HepG2 (cell line): ENCODE measurements around the gene GALP. TPM values are rescaled to one million over a fixed set of nuclear protein-coding genes. Genes with fewer than 3 reads are reported as not detected.
"Not testable (repeated sequence)": the region's sequence is repeated elsewhere in the genome, so short reads cannot be mapped to it uniquely, and the experiment has no call there.

ENCODE experiments used
- ATAC-seq: fragments of 200-7000 bp; cut with Tn5 transposase; 3 replicates; pipeline ENCODE4 v1.9.1; 2020; ENCODE audit warnings: mild to moderate bottlenecking, moderate library complexity
- BruUV-seq: library from RNA; stranded (reverse); fragments of 400-500 nt; replicated peaks from 2 replicates; lab custom pipeline; 2021; lab: Mats Ljungman, UMichigan
- CTCF ChIA-PET: fragments of 300-600 bp; formaldehyde crosslinking; extraction: SDS; loops from one replicate; lab custom pipeline; 2021; ENCODE audit warnings: low total read pairs, inconsistent platforms, low intra/inter-chr PET ratio; lab: Yijun Ruan, JAX
- POLR2A ChIA-PET: fragments of 350-600 bp; sonication (Branson Sonifier 250); formaldehyde crosslinking; loops from one replicate; lab custom pipeline; 2020; ENCODE audit warnings: antibody characterized with exemption, inconsistent platforms; lab: Yijun Ruan, JAX
- DNase-seq: peaks from one replicate; pipeline ENCODE4 v3.0.0-alpha.2; 2015; ENCODE audit warnings: low spot score
- FAIRE-seq: peaks from 3 replicates; lab custom pipeline; 2011; peaks lifted over from hg19 to GRCh38; lab: Jason Lieb, UNC
- H2AFZ ChIP-seq: one replicate; pipeline ENCODE4 v1.6.1; 2011; ENCODE audit warnings: low read length, inconsistent platforms
- H3K27ac ChIP-seq: fragments of 300-600 bp; 3 replicates; pipeline ENCODE4 v1.8.0; 2011; ENCODE audit warnings: mixed run types, mild to moderate bottlenecking, mixed read lengths, low read length, inconsistent platforms; ENCODE audit not compliant: insufficient read depth; ENCODE audit errors: extremely low read length
- H3K27me3 ChIP-seq, 2 experiments: fragments of 200-600 bp in 1 of 2; 2 replicates in 1 of 2; 3 replicates in 1 of 2; pipeline versions ENCODE4 v1.6.0 to v1.8.0; 2011; ENCODE audit warnings: low read length in 2 of 2, mild to moderate bottlenecking in 2 of 2, moderate library complexity in 2 of 2, inconsistent platforms in 1 of 2; ENCODE audit not compliant: insufficient read depth in 2 of 2, control insufficient read depth in 1 of 2
- H3K36me3 ChIP-seq, 2 experiments: fragments of 200-600 bp in 1 of 2; replicated peaks in 1 of 2; 2 replicates in 1 of 2; 3 replicates in 1 of 2; pipeline versions ENCODE4 v1.5.1 to v1.8.0; 2011; ENCODE audit warnings: low read length in 2 of 2, inconsistent platforms in 1 of 2; ENCODE audit not compliant: insufficient read depth in 2 of 2, control insufficient read depth in 1 of 2
- H3K4me1 ChIP-seq: 2 replicates; pipeline ENCODE4 v1.5.1; 2012; ENCODE audit warnings: low read length, inconsistent platforms; ENCODE audit not compliant: insufficient read depth
- H3K4me2 ChIP-seq: 2 replicates; pipeline ENCODE4 v1.6.0; 2011; ENCODE audit warnings: low read depth, low read length, inconsistent platforms
- H3K4me3 ChIP-seq, 3 experiments: fragments of 200-600 bp in 1 of 3; sonication (generic), shearing (Covaris generic) in 1 of 3; replicated peaks in 1 of 3; 2 replicates each; pipeline ENCODE4 v1.5.1; 2011 to 2016; ENCODE audit warnings: low read length in 3 of 3, inconsistent platforms in 2 of 3, low read depth in 2 of 3, mild to moderate bottlenecking in 2 of 3, control low read depth in 1 of 3, mixed read lengths in 1 of 3; ENCODE audit not compliant: insufficient read depth in 1 of 3
- H3K79me2 ChIP-seq: one replicate; pipeline ENCODE4 v1.6.1; 2011; ENCODE audit warnings: low read length, inconsistent platforms; ENCODE audit not compliant: insufficient read depth
- H3K9ac ChIP-seq: 2 replicates; pipeline ENCODE4 v1.6.0; 2011; ENCODE audit warnings: mild to moderate bottlenecking, low read depth, low read length, inconsistent platforms; ENCODE audit not compliant: insufficient read depth
- H3K9me3 ChIP-seq: 2 replicates; pipeline ENCODE4 v1.5.1; 2012; ENCODE audit warnings: mild to moderate bottlenecking, low read length
- H4K20me1 ChIP-seq: 2 replicates; pipeline ENCODE4 v1.6.0; 2011; ENCODE audit warnings: inconsistent platforms, mild to moderate bottlenecking, low read length, moderate library complexity; ENCODE audit not compliant: insufficient read depth
- ATF4 ChIP-seq, 2 experiments: fragments of 450-650 bp in 1 of 2; sonication (generic) in 1 of 2; formaldehyde crosslinking; IDR thresholded peaks; 2 replicates each; pipeline versions ENCODE4 v1.5.0 to v1.8.0; 2020 to 2022; ENCODE audit warnings: mild to moderate bottlenecking in 1 of 2, missing genetic modification reagents in 1 of 2
- BCLAF1 ChIP-seq: fragments of 450-650 bp; IDR thresholded peaks from 2 replicates; pipeline ENCODE4 v1.6.1; 2017; ENCODE audit warnings: mild to moderate bottlenecking
- ETV5 ChIP-seq: IDR thresholded peaks from 2 replicates; pipeline ENCODE4 v1.6.1; 2018; ENCODE audit warnings: missing biosample characterization, missing genetic modification reagents, inconsistent platforms, borderline replicate concordance
- PHF20 ChIP-seq: sonication (generic); formaldehyde crosslinking; IDR thresholded peaks from 2 replicates; pipeline ENCODE4 v1.5.0; 2020; ENCODE audit warnings: mild to moderate bottlenecking, missing genetic modification reagents
- ZFP41 ChIP-seq: sonication (generic); formaldehyde crosslinking; IDR thresholded peaks from 2 replicates; pipeline ENCODE4 v1.4.0; 2020; ENCODE audit warnings: mild to moderate bottlenecking, missing genetic modification reagents, borderline replicate concordance
- ZNF121 ChIP-seq: sonication (generic); formaldehyde crosslinking; IDR thresholded peaks from 2 replicates; pipeline ENCODE4 v1.5.0; 2020; ENCODE audit warnings: mild to moderate bottlenecking, missing genetic modification reagents
- ZNF251 ChIP-seq: sonication (generic); formaldehyde crosslinking; IDR thresholded peaks from 2 replicates; pipeline ENCODE4 v1.9.0; 2021; ENCODE audit warnings: mild to moderate bottlenecking, missing genetic modification reagents
- WGBS: methylation state at CpG from one replicate; pipeline ENCODE4 v1.1.6; 2017; ENCODE audit warnings: low lambda C conversion rate; 5-methylcytosine and 5-hydroxymethylcytosine counted together
- in situ Hi-C: cut with HindIII; loops from 2 replicates; pipeline ENCODE4 v1.10.0; 2017; ENCODE audit warnings: low pct_unique_long_range_greater_than_20kb; ENCODE audit not compliant: extremely low pct_ligation_motif_present
- intact Hi-C: fragments of 100-400 bp; cut with micrococcal nuclease; formaldehyde crosslinking; loops from one replicate; pipeline ENCODE4 v1.10.0; 2022; ENCODE audit not compliant: unreplicated experiment
- polyA plus RNA-seq, 8 experiments: library from polyadenylated mRNA; depleted of rRNA in 3 of 8; stranded (reverse) in 7 of 8; unstranded in 1 of 8; fragments of >200 nt; fragmentation: Illumina TruSeq in 4 of 8; extraction: Trizol in 4 of 8; gene quantifications; 2 replicates each; pipeline versions ENCODE4 v1.2.1 to v1.2.3, GENCODE V29; 2011 to 2016; ENCODE audit warnings: low read depth in 4 of 8, missing spikeins in 1 of 8, mixed read lengths in 1 of 8; ENCODE audit not compliant: insufficient read depth in 1 of 8
- total RNA-seq, 5 experiments: library from RNA; depleted of rRNA; stranded (reverse); fragments of >200 nt; fragmentation: Illumina TruSeq; extraction: Trizol; gene quantifications; 2 replicates each; pipeline ENCODE4 v1.2.3, GENCODE V29; 2016; ENCODE audit warnings: low read depth in 1 of 5

GALP gene
- total and polyA plus RNA-seq, 2 of the 13 experiments (the other 11 are each of a cell fraction or from before 2014, with no cell fraction given), result not detected

GRCh38 chr19:56207581-56207980 is 31.8 kb downstream of the GALP start:
- H3K9me3 ChIP-seq, CTCF ChIA-PET, BruUV-seq: not testable (repeated sequence)

GRCh38 chr19:56209091-56209490 is 33.3 kb downstream of the GALP start:
- POLR2A ChIA-PET, result no interaction called here
- Histone ChIP-seq H3K9ac (no peak overlapping the region), H3K4me2 (no peak overlapping the region), H2AFZ (no peak overlapping the region), H3K27me3 (peaks cover 0 to 20% of the 10 kb centered on the region in 2 experiments; a peak in 2 of 5 replicates), H3K9me3 (no peaks in the 10 kb centered on the region), H3K4me1 (no peaks in the 10 kb centered on the region), H3K27ac (no peak overlapping the region), H3K79me2 (no peaks in the 10 kb centered on the region), H4K20me1 (no peaks in the 10 kb centered on the region), H3K4me3 (no peak overlapping the region), H3K36me3 (no peaks in the 10 kb centered on the region)
- CTCF ChIA-PET, result no interaction called here
- DNase-seq (no peak), FAIRE-seq (no peak), ATAC-seq (no peak)
- intact Hi-C loops (no loop called here), in situ Hi-C loops (no loop called here)
- no TSS peak for BruUV-seq
- WGBS, result 30% methylated on average over 11 of the region's 12 CpGs
- TF ChIP-seq ATF4 (CRISPR knock-in tag; IDR thresholded peaks at IDR 0.05) (no peak), ETV5 (no peak), PHF20 (CRISPR knock-in tag) (no peak), ZFP41 (CRISPR knock-in tag) (no peak), ZNF251 (CRISPR knock-in tag) (no peak), ZNF121 (no peak), BCLAF1 (no peak)

More at GRCh38 chr19:56207581-56207980, 31.8 kb downstream of the GALP start:
- DNase-seq, POLR2A ChIA-PET, H3K27ac ChIP-seq, H2AFZ ChIP-seq, H3K4me3 ChIP-seq, FAIRE-seq, ATAC-seq, H4K20me1 ChIP-seq, H3K4me1 ChIP-seq, intact Hi-C loops, in situ Hi-C loops, H3K4me2 ChIP-seq, H3K36me3 ChIP-seq, H3K79me2 ChIP-seq, H3K9ac ChIP-seq: not testable (repeated sequence)
- peaks cover 0 to 13% of the 10 kb centered on the region in 2 experiments; a peak in 2 of 5 replicates for H3K27me3 ChIP-seq
- 56% methylated on average over 4 of the region's 5 CpGs for WGBS

- in situ Hi-C loops, H3K4me1 ChIP-seq, H2AFZ ChIP-seq, H4K20me1 ChIP-seq, FAIRE-seq, H3K27ac ChIP-seq, H3K9me3 ChIP-seq, H3K36me3 ChIP-seq, CTCF ChIA-PET, DNase-seq, ATAC-seq, POLR2A ChIA-PET, H3K4me2 ChIP-seq, H3K4me3 ChIP-seq, H3K79me2 ChIP-seq, intact Hi-C loops, H3K9ac ChIP-seq, BruUV-seq: not testable (repeated sequence)
- 54% methylated on average over 7 of the region's 9 CpGs for WGBS
- peaks cover 0 to 20% of the 10 kb centered on the region in 2 experiments; a peak in 2 of 5 replicates for H3K27me3 ChIP-seq
Observed at GRCh38 chr19:56210036-56210435, 34.2 kb downstream of the GALP start.
